Sigmoid colon (tissue), 7 donors: ENCODE data around the gene NTN1. TPM values are rescaled to one million over a fixed set of nuclear protein-coding genes. Genes with fewer than 3 reads are reported as not detected.

Experiments
- DNase-seq: peaks from one replicate; pipeline ENCODE4 v3.0.0-alpha.2; 2019
- H3K27ac ChIP-seq, 4 donors: fragments of 200-600 bp; sonication (generic); one replicate each; pipeline ENCODE4 v1.5.1; 2016 to 2019; ENCODE audit warnings: mild to moderate bottlenecking in 1 of 4
- H3K27me3 ChIP-seq, 3 donors: fragments of 200-600 bp; sonication (generic); one replicate each; pipeline ENCODE4 v1.5.1; 2019; ENCODE audit warnings: mild to moderate bottlenecking in 1 of 3
- H3K36me3 ChIP-seq, 4 donors: fragments of 200-600 bp; sonication (generic); one replicate each; pipeline ENCODE4 v1.5.1; 2016 to 2019
- H3K4me1 ChIP-seq, 4 donors: fragments of 200-600 bp; sonication (generic); one replicate each; pipeline ENCODE4 v1.5.1; 2017 to 2019
- H3K4me3 ChIP-seq, 4 donors: fragments of 200-600 bp; sonication (generic); one replicate each; pipeline ENCODE4 v1.5.1; 2017 to 2019; ENCODE audit warnings: mild to moderate bottlenecking in 2 of 4, moderate library complexity in 1 of 4
- H3K9me3 ChIP-seq, 4 donors: fragments of 200-600 bp in 3 of 4; sonication (generic) in 3 of 4; one replicate each; pipeline versions ENCODE4 v1.5.1 to v1.6.1; 2013 to 2019
- CTCF ChIP-seq, 4 experiments: fragments of 450-650 bp in 3 of 4; fragments of 200-600 bp in 1 of 4; IDR thresholded peaks; one replicate each; pipeline ENCODE4 v1.5.1; 2016 to 2019; ENCODE audit warnings: antibody characterized with exemption in 4 of 4, mild to moderate bottlenecking in 3 of 4, moderate library complexity in 2 of 4
- EP300 ChIP-seq, 4 donors: sonication (generic); formaldehyde crosslinking; IDR thresholded peaks; one replicate each; pipeline ENCODE4 v1.6.1; 2017; ENCODE audit warnings: antibody characterized with exemption in 4 of 4
- POLR2A ChIP-seq, 2 donors: fragments of 450-650 bp; IDR thresholded peaks; one replicate each; pipeline ENCODE4 v1.6.1; 2016; ENCODE audit warnings: antibody characterized with exemption in 2 of 2, mild to moderate bottlenecking in 2 of 2, moderate library complexity in 2 of 2
- POLR2AphosphoS5 ChIP-seq, 4 donors: sonication (generic); formaldehyde crosslinking; IDR thresholded peaks; one replicate each; pipeline ENCODE4 v1.6.1; 2017; ENCODE audit warnings: antibody characterized with exemption in 4 of 4
- WGBS, 2 donors: extraction: QIAGEN DNeasy Blood & Tissue Kit; methylation state at CpG; one replicate each; pipeline ENCODE4 v1.1.7; 2013; 5-methylcytosine and 5-hydroxymethylcytosine counted together
- intact Hi-C: fragments of 100-400 bp; cut with DNase I; formaldehyde crosslinking; loops from one replicate; pipeline ENCODE4 v1.15.1; 2023
- polyA plus RNA-seq, 3 donors: library from polyadenylated mRNA; stranded (reverse); fragments of 200-250 nt; gene quantifications; one replicate each; pipeline ENCODE4 v1.2.3, GENCODE V29; 2013
- total RNA-seq, 4 donors: library from RNA; depleted of rRNA; stranded (reverse); fragments of >200 nt; gene quantifications; one replicate each; pipeline ENCODE4 v1.1.0, GENCODE V29; 2016
- donor health status: healthy with polysubstance abuse.
- donor health status: Bipolar disorder and iron deficiency.
- donor health status: healthy.

NTN1 gene
- total and polyA plus RNA-seq, 7 donors: 0.69 to 20.3 (median 10.5) TPM

DNA sequence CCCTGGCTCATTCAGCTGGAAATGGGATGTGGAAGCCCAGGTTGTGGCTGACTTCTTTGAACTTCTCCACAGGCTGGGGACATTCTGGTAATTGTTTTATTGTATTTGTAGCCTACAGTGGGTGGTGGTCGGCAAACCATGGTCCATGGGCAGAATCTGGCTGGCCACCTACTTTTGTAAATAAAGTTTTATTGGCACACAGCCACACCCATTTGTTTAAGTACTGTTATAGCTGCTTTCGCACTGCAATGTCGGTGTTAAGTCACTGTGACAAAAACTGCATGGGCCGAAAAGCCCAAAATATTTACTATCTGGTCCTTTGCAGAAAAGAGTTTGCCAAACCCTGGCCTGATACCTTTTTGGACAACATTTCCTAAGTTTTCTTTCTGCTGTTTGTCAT is 86.2 kb downstream of the NTN1 start:
- Histone ChIP-seq H3K27me3 (no peaks in the 10 kb centered on the region), H3K27ac (no peak overlapping the region), H3K36me3 (no peaks in the 10 kb centered on the region), H3K4me3 (no peak overlapping the region), H3K4me1 (peaks cover 0 to 12% (median 7%) of the 10 kb centered on the region in 4 donors), H3K9me3 (no peaks in the 10 kb centered on the region)
- TF ChIP-seq CTCF (IDR thresholded peaks at IDR 0.05): no peak
- no peak for TF ChIP-seq EP300 (IDR thresholded peaks at IDR 0.05)
- no peak for TF ChIP-seq POLR2AphosphoS5 (IDR thresholded peaks at IDR 0.05)
- TF ChIP-seq POLR2A (IDR thresholded peaks at IDR 0.05): no peak
- WGBS, 2 donors: 37 to 64% methylated on average over 4 of the region's 4 CpGs
- intact Hi-C loops: loop anchor here (10.0 kb wide), 1 partner anchor 203 kb away; no protein-coding TSS in a partner anchor
- DNase-seq: no peak

GRCh38 chr17:9108146-9108545 is 86.8 kb downstream of the NTN1 start:
- no peaks in the 10 kb centered on the region for H3K9me3 ChIP-seq
- H3K27me3 ChIP-seq: no peaks in the 10 kb centered on the region
- H3K4me3 ChIP-seq: no peak overlapping the region
- intact Hi-C loops: loop anchor here (10.0 kb wide), 1 partner anchor 203 kb away; no protein-coding TSS in a partner anchor
- no peak overlapping the region for H3K27ac ChIP-seq
- TF ChIP-seq EP300 (IDR thresholded peaks at IDR 0.05) (no peak), POLR2AphosphoS5 (IDR thresholded peaks at IDR 0.05) (no peak), CTCF (IDR thresholded peaks at IDR 0.05) (no peak), POLR2A (IDR thresholded peaks at IDR 0.05) (no peak)
- WGBS, 2 donors: 62 to 76% methylated on average over 6 of the region's 6 CpGs
- no peaks in the 10 kb centered on the region for H3K36me3 ChIP-seq
- no peak for DNase-seq
- peaks cover 0 to 12% (median 7%) of the 10 kb centered on the region in 4 donors for H3K4me1 ChIP-seq

GRCh38 chr17:9109933-9110332 is 88.6 kb downstream of the NTN1 start:
- WGBS, 2 donors: 78 to 84% methylated on average over 4 of the region's 4 CpGs
- Histone ChIP-seq H3K27me3 (no peaks in the 10 kb centered on the region), H3K36me3 (no peaks in the 10 kb centered on the region), H3K4me3 (no peak overlapping the region), H3K9me3 (no peaks in the 10 kb centered on the region), H3K4me1 (peaks cover 0 to 7% (median 4%) of the 10 kb centered on the region in 4 donors), H3K27ac (no peak overlapping the region)
- TF ChIP-seq POLR2AphosphoS5 (IDR thresholded peaks at IDR 0.05) (no peak), CTCF (IDR thresholded peaks at IDR 0.05) (no peak), EP300 (IDR thresholded peaks at IDR 0.05) (no peak), POLR2A (IDR thresholded peaks at IDR 0.05) (no peak)
- intact Hi-C loops: loop anchor here (10.0 kb wide), 1 partner anchor 205 kb away; no protein-coding TSS in a partner anchor
- DNase-seq: no peak

DNA sequence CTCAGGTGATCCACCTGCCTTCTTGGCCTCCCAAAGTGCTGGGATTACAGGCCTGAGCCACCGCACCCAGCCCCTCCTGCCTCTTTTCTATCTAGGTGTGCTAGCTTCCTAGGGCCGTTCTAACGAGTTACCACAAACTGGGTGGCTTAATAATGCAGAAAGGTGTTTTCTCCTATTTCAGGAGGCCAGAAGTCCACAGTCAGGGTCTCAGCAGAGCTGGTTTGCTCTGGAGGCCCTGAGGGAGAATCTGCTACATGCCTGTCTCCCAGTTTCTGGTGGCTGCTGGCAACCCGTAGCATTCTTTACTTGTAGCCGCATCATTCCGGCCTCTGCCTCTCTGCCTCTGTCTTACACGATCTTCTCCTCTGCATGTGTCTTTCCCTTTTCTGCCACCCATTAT is 89.2 kb downstream of the NTN1 start:
- Histone ChIP-seq H3K4me3 (no peak overlapping the region), H3K27ac (no peak overlapping the region), H3K4me1 (peaks cover 0 to 9% (median 8%) of the 10 kb centered on the region in 4 donors), H3K36me3 (no peaks in the 10 kb centered on the region), H3K9me3 (no peaks in the 10 kb centered on the region), H3K27me3 (no peaks in the 10 kb centered on the region)
- no peak for DNase-seq
- TF ChIP-seq POLR2AphosphoS5 (IDR thresholded peaks at IDR 0.05) (no peak), CTCF (IDR thresholded peaks at IDR 0.05) (no peak), EP300 (IDR thresholded peaks at IDR 0.05) (no peak), POLR2A (IDR thresholded peaks at IDR 0.05) (no peak)
- intact Hi-C loops: no loop called here
- WGBS, 2 donors: 94 to 95% methylated on average over 7 of the region's 7 CpGs
